D721Med (cell line): ENCODE measurements around the gene PRDM11.

Source experiments
- DNase-seq: peaks from one replicate; pipeline ENCODE4 v3.0.0; 2011; ENCODE audit warnings: low spot score; ENCODE audit not compliant: insufficient read length
- FAIRE-seq: peaks from 2 replicates; lab custom pipeline; 2011; peaks lifted over from hg19 to GRCh38; lab: Jason Lieb, UNC
- TF ChIP-seq, protein P1 (sequence below): IDR thresholded peaks from 2 replicates; pipeline ENCODE4 v1.5.1; 2012; ENCODE audit warnings: mild to moderate bottlenecking, control low read depth; ENCODE audit not compliant: insufficient read depth; ENCODE audit errors: missing control alignments

Gene PRDM11

DNA sequence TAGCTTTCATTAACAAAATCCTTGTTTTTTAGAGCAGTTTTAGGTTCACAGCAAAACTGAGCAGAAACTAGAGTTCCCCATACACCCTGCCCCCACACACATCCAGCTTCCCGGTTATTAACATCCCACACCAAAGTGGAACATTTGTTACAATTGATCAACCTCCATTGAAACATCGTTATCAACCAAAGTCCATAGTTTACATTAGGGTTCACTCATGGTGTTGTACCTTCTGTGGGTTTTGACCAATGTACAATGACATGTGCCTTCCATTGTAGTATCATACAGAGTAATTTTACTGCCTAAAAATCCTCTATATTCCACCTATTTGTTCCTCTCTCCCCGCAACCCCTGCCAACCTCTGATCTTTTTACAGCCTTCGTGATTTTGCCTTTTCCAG, 28.5 kb downstream of the PRDM11 start:
- FAIRE-seq (no peak), DNase-seq (no peak)
- TF ChIP-seq, protein P1, sequence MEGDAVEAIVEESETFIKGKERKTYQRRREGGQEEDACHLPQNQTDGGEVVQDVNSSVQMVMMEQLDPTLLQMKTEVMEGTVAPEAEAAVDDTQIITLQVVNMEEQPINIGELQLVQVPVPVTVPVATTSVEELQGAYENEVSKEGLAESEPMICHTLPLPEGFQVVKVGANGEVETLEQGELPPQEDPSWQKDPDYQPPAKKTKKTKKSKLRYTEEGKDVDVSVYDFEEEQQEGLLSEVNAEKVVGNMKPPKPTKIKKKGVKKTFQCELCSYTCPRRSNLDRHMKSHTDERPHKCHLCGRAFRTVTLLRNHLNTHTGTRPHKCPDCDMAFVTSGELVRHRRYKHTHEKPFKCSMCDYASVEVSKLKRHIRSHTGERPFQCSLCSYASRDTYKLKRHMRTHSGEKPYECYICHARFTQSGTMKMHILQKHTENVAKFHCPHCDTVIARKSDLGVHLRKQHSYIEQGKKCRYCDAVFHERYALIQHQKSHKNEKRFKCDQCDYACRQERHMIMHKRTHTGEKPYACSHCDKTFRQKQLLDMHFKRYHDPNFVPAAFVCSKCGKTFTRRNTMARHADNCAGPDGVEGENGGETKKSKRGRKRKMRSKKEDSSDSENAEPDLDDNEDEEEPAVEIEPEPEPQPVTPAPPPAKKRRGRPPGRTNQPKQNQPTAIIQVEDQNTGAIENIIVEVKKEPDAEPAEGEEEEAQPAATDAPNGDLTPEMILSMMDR: no peak

DNA sequence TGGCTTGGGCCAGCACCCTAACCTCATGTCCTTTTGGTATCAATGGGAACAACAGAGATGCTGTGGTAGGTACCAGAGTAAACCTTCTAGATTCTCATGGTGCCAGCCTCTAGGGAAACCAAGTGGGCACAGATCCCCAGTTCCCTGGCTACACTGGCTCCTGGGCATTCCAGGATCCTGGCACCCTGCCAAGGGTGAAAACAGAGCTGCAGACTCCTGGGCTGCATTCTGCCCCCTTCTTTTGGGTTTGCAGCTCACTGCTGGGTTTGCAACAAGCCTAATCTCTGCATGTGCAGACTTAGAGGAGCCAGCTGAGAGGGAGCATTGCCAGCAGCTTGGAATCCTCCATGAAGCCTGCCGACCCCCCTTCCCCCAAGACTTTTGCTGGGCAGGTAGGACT, 30.6 kb downstream of the PRDM11 start:
- DNase-seq: no peak
- FAIRE-seq: no peak
- TF ChIP-seq, protein P1: no peak

DNA sequence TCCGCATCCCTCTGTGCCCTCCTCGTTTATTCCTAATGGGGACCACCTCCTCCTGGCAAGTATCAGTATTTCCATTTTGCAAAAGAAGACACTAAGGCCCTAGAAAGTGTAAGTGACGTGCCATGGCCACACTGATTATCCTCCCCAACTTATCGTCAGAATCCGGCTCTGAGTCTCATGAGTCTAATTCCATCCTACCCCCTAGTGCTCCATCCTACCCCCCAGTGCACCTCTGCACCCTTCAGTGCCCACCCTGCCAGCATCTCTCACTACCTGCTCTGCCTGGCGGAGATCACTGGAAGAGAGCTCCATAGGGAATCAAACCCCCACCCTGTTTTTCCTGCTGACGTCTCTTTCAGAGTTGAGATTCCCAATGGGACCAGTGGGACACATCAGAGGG, 31.8 kb downstream of the PRDM11 start:
- no peak for FAIRE-seq
- TF ChIP-seq, protein P1: no peak
- DNase-seq: no peak

DNA sequence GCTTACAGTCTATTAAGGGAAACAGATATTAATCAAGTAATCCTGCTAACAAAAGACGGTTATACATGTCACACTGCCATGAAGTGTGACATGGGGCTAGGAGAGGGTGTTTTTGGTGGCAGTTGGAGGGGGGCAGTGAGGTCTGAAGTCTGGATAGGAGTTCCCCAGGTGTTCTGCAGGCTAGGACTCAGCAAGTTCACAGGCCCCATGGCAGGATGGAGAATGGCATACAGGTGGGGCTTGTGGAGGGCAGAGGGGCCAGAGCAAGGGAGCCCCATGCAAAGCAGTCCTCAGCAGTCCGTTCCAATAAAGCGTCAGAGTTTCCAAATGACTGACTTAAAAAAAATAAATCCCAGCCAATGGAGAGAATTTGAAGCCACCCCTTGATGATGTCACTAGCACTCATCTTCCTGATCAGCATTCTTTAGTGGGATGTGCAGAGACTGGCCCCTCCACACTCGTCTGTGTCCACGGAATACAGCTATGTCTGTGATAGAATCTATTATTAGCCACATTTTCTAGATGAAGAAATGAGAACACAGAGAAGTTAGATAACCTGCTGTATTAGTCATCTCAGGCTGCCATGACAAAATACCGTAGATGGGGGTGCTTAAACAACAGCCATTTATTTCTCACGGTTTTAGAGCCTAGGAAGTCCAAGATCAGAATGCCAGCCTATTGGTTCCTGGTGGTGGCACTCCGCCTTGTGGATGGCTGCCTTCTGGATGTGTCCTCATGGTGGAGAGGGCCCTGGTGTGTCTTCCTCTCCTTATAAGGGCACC, 32.6 kb downstream of the PRDM11 start:
- TF ChIP-seq, protein P1: no peak
- FAIRE-seq: no peak

DNA sequence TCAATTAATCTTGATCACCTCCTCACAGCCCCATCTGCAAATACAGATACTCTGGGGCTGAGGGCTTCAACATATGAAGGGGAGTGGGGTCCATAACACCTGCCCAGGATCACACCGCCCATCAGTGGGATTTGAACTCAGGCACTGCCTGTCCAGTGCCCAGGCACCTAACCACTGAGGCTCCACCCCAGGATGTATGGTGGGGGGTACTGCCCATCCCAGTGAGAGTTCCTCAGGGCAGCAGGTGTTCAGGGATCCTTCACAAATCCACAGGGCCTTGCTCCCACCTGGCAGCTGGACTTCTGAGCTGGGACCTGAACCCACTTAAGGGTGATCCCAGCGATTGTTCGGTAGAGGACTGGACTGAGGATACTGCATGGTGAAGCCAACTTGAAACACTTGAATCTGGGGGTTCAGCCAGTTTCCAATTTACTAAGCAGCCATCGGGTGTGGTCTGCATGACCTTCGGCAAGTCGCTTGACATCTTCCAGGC, 33.3 kb downstream of the PRDM11 start:
- DNase-seq (no peak), FAIRE-seq (no peak)
- TF ChIP-seq, protein P1: no peak

More for the DNA sequence above, 32.6 kb downstream of the PRDM11 start:
- no peak for DNase-seq

DNA sequence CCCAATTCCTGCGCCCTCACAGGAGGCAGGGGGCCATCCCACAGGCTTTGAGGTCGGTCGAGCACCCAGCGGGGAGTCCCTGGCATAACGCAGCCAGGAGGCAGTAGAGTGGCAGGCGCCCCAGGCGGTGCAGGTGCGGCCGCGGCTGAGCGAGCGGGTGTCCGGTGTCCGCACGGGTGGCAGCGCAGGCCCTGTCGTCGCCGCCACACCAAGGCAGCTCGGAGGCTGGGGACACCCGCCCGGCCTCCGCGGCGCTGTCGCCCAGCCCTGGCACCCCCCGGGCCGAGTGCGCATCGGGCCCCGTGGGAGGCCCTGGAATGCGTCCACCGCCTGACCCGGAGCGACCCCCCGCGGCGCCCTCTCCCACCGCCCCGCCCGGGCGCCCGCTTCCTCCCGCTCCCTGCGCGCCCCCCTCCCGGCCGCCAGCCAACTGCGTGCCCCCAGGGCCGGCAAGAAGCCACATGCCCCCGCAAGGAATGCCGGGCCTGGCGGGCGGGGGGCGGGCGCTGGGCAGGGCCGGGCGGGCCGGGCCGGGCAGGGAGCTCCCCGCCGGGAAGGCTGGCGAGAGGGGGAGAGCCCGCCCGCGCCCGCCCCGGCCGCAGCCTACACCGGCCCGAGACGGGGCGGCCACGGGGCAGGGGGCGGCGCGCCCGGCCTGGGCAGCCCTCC, 33.9 kb downstream of the PRDM11 start:
- peak; percentile 62 for DNase-seq
- no peak for FAIRE-seq
- TF ChIP-seq, protein P1: no peak

DNA sequence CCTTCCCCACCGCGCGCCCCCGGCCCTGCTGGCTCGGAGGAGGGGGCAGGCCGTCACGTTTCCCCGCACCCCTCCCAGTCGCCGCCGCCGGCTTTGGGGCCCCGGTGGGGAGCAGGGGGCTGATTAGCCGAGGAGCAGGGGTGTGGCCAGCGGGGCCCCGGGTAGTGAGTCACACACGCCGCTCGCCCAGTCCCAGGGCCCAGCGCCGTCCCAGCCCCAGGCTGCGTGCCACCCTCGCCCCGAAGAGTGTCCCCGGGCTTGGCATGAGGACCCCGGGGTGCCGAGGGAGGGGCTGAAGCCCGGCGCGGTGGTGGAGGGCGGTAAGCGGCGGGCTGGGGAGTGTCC, 34.4 kb downstream of the PRDM11 start:
- TF ChIP-seq, protein P1: no peak
- FAIRE-seq (no peak), DNase-seq (peak; percentile 42)
